GM23338 (cell line): Measurements from ENCODE around the gene FBXL19.
A peak's percentile ranks its signal among the peaks of the same experiment; 100 is the strongest.

Experiments
- EZH2 ChIP-seq: fragments of 200-600 bp; sonication (generic); IDR thresholded peaks from one replicate; pipeline ENCODE4 v1.8.0; 2017; ENCODE audit warnings: antibody characterized with exemption, mild to moderate bottlenecking, low read depth; ENCODE audit not compliant: unreplicated experiment
- EZH2phosphoT487 ChIP-seq: fragments of 200-600 bp; sonication (generic); IDR thresholded peaks from one replicate; pipeline ENCODE4 v1.8.1; 2018; ENCODE audit warnings: antibody characterized with exemption; ENCODE audit not compliant: unreplicated experiment
- JUNB ChIP-seq: IDR thresholded peaks from one replicate; pipeline ENCODE4 v1.6.1; 2016; ENCODE audit warnings: antibody characterized with exemption; ENCODE audit not compliant: unreplicated experiment
- POLR2AphosphoS5 ChIP-seq: IDR thresholded peaks from 2 replicates; pipeline ENCODE4 v1.6.1; 2016; ENCODE audit warnings: antibody characterized with exemption, low read depth
- TF ChIP-seq, protein P1 (sequence below), 2 experiments: fragments of 200-600 bp in 1 of 2; sonication (generic) in 1 of 2; conservative IDR thresholded peaks; 2 replicates each; pipeline versions ENCODE4 v1.5.1 to v1.6.1; 2016 to 2017; ENCODE audit warnings: antibody characterized with exemption in 2 of 2, low read depth in 2 of 2, mild to moderate bottlenecking in 2 of 2, moderate library complexity in 1 of 2
- TF ChIP-seq, protein P2 (sequence below): IDR thresholded peaks from one replicate; pipeline ENCODE4 v1.6.1; 2018; ENCODE audit warnings: antibody characterized with exemption; ENCODE audit not compliant: unreplicated experiment
- TF ChIP-seq, protein P3 (sequence below): IDR thresholded peaks from 2 replicates; pipeline ENCODE4 v1.6.1; 2016; ENCODE audit warnings: antibody characterized with exemption
- TF ChIP-seq, protein P4 (sequence below): fragments of 250-450 bp; sonication (Bioruptor Pico); IDR thresholded peaks from 2 replicates; pipeline ENCODE4 v1.5.0; 2020; ENCODE audit warnings: mild to moderate bottlenecking, moderate library complexity

DNA sequence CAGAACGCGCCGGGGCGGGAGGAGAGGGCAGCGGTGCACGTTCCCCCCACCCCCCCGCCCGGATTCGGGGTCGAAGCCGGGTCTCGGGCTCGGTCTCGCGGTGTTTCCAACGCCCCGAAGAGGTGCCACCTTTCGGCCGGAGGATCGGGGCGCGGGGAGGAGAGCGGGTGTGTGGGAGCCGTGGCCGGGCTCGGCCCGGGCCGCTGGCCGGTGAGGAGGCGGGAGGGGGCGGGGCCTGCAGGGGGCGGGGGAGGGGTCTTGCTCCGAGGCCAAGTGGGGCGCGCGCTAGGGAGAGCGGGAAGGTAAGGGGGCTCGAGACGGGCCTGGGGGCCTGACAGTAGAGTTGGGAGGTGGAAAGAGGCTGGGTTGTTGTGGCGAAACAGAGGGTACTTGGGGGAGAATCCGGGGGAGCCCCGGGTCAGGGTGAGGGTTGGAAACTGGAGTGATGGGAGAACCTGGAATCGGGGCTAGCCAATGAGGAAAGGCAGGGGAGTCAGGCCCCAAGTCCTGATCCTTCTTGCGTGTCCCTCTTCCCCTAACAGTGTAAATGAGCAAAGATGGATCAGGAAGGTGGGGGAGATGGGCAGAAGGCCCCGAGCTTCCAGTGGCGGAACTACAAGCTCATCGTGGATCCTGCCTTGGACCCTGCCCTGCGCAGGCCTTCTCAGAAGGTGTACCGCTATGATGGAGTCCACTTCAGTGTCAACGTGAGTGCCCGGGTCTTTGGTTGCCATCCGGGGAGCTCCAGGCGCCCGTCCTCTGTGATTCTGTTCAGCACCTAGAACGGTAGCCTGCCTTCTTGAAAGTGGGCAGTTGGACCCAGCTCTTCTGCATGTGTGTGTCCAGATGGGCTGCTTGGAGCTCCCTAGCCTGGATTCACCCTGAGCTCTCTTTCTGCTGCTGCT is 35.1 kb downstream of the FBXL19 start:
- TF ChIP-seq, protein P1, sequence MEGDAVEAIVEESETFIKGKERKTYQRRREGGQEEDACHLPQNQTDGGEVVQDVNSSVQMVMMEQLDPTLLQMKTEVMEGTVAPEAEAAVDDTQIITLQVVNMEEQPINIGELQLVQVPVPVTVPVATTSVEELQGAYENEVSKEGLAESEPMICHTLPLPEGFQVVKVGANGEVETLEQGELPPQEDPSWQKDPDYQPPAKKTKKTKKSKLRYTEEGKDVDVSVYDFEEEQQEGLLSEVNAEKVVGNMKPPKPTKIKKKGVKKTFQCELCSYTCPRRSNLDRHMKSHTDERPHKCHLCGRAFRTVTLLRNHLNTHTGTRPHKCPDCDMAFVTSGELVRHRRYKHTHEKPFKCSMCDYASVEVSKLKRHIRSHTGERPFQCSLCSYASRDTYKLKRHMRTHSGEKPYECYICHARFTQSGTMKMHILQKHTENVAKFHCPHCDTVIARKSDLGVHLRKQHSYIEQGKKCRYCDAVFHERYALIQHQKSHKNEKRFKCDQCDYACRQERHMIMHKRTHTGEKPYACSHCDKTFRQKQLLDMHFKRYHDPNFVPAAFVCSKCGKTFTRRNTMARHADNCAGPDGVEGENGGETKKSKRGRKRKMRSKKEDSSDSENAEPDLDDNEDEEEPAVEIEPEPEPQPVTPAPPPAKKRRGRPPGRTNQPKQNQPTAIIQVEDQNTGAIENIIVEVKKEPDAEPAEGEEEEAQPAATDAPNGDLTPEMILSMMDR (conservative IDR thresholded peaks at IDR 0.05; ENCODE audit: low read depth in 2 of 2): 0 out of 4 replicates have a peak, but pooled peaks of 1 of the 2 experiments have one; percentile 1
- no peak for TF ChIP-seq EZH2phosphoT487
- TF ChIP-seq EZH2: no peak
- TF ChIP-seq, protein P2, sequence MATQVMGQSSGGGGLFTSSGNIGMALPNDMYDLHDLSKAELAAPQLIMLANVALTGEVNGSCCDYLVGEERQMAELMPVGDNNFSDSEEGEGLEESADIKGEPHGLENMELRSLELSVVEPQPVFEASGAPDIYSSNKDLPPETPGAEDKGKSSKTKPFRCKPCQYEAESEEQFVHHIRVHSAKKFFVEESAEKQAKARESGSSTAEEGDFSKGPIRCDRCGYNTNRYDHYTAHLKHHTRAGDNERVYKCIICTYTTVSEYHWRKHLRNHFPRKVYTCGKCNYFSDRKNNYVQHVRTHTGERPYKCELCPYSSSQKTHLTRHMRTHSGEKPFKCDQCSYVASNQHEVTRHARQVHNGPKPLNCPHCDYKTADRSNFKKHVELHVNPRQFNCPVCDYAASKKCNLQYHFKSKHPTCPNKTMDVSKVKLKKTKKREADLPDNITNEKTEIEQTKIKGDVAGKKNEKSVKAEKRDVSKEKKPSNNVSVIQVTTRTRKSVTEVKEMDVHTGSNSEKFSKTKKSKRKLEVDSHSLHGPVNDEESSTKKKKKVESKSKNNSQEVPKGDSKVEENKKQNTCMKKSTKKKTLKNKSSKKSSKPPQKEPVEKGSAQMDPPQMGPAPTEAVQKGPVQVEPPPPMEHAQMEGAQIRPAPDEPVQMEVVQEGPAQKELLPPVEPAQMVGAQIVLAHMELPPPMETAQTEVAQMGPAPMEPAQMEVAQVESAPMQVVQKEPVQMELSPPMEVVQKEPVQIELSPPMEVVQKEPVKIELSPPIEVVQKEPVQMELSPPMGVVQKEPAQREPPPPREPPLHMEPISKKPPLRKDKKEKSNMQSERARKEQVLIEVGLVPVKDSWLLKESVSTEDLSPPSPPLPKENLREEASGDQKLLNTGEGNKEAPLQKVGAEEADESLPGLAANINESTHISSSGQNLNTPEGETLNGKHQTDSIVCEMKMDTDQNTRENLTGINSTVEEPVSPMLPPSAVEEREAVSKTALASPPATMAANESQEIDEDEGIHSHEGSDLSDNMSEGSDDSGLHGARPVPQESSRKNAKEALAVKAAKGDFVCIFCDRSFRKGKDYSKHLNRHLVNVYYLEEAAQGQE: no peak
- TF ChIP-seq POLR2AphosphoS5: no peak
- no peak for TF ChIP-seq JUNB
- TF ChIP-seq, protein P3, sequence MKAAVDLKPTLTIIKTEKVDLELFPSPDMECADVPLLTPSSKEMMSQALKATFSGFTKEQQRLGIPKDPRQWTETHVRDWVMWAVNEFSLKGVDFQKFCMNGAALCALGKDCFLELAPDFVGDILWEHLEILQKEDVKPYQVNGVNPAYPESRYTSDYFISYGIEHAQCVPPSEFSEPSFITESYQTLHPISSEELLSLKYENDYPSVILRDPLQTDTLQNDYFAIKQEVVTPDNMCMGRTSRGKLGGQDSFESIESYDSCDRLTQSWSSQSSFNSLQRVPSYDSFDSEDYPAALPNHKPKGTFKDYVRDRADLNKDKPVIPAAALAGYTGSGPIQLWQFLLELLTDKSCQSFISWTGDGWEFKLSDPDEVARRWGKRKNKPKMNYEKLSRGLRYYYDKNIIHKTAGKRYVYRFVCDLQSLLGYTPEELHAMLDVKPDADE: no peak
- TF ChIP-seq, protein P4, sequence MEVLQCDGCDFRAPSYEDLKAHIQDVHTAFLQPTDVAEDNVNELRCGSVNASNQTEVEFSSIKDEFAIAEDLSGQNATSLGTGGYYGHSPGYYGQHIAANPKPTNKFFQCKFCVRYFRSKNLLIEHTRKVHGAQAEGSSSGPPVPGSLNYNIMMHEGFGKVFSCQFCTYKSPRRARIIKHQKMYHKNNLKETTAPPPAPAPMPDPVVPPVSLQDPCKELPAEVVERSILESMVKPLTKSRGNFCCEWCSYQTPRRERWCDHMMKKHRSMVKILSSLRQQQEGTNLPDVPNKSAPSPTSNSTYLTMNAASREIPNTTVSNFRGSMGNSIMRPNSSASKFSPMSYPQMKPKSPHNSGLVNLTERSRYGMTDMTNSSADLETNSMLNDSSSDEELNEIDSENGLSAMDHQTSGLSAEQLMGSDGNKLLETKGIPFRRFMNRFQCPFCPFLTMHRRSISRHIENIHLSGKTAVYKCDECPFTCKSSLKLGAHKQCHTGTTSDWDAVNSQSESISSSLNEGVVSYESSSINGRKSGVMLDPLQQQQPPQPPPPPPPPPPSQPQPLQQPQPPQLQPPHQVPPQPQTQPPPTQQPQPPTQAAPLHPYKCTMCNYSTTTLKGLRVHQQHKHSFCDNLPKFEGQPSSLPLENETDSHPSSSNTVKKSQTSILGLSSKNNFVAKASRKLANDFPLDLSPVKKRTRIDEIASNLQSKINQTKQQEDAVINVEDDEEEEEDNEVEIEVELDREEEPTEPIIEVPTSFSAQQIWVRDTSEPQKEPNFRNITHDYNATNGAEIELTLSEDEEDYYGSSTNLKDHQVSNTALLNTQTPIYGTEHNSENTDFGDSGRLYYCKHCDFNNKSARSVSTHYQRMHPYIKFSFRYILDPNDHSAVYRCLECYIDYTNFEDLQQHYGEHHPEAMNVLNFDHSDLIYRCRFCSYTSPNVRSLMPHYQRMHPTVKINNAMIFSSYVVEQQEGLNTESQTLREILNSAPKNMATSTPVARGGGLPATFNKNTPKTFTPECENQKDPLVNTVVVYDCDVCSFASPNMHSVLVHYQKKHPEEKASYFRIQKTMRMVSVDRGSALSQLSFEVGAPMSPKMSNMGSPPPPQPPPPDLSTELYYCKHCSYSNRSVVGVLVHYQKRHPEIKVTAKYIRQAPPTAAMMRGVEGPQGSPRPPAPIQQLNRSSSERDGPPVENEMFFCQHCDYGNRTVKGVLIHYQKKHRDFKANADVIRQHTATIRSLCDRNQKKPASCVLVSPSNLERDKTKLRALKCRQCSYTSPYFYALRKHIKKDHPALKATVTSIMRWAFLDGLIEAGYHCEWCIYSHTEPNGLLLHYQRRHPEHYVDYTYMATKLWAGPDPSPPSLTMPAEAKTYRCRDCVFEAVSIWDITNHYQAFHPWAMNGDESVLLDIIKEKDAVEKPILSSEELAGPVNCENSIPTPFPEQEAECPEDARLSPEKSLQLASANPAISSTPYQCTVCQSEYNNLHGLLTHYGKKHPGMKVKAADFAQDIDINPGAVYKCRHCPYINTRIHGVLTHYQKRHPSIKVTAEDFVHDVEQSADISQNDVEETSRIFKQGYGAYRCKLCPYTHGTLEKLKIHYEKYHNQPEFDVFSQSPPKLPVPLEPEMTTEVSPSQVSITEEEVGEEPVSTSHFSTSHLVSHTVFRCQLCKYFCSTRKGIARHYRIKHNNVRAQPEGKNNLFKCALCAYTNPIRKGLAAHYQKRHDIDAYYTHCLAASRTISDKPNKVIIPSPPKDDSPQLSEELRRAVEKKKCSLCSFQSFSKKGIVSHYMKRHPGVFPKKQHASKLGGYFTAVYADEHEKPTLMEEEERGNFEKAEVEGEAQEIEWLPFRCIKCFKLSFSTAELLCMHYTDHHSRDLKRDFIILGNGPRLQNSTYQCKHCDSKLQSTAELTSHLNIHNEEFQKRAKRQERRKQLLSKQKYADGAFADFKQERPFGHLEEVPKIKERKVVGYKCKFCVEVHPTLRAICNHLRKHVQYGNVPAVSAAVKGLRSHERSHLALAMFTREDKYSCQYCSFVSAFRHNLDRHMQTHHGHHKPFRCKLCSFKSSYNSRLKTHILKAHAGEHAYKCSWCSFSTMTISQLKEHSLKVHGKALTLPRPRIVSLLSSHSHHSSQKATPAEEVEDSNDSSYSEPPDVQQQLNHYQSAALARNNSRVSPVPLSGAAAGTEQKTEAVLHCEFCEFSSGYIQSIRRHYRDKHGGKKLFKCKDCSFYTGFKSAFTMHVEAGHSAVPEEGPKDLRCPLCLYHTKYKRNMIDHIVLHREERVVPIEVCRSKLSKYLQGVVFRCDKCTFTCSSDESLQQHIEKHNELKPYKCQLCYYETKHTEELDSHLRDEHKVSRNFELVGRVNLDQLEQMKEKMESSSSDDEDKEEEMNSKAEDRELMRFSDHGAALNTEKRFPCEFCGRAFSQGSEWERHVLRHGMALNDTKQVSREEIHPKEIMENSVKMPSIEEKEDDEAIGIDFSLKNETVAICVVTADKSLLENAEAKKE: no peak
